ENCODE results near the gene METTL15.

Gene METTL15

DNA sequence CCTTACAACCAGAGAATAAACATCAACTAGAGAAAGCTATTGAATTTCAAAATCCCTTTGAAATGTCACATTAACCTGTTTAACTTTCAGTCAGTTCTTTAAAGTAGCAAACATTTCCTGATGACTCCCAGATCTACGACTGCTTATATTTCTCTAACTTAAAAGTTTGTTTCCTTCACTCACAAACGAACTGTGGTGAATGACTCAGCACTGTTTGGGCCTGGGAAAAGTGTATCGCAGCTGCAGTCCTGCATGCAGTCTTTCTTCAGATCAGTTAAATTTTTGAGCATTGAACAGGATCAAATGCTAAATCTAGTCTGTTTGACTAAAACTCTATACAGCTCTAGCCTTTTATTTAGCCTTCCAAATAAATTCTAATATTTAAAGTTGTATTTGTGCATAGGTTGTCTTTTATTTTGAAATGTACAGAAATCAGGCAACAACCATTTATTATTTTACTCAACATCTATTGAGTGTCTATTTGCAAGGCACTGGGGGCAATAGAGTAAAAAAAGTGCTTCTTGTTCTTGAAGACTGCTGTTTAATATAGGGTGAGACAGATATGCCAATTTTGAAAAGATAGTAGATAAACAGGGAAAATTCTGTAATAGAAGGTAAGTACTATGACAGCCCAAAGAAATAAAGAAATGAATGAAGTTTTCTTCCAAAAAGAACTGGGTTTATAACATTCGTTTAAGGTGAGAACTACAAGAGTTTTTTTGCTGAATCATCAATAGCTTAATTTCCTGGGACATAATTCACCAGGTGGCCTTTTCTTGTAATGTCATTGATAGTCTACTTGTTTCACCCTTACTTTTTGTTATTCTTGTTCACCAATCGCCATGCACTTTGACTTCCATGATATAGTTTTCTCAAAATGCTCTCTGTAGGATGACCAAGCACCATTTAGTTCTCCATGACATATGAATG is 235.4 kb downstream of the METTL15 start:
- TF ChIP-seq, protein P1, sequence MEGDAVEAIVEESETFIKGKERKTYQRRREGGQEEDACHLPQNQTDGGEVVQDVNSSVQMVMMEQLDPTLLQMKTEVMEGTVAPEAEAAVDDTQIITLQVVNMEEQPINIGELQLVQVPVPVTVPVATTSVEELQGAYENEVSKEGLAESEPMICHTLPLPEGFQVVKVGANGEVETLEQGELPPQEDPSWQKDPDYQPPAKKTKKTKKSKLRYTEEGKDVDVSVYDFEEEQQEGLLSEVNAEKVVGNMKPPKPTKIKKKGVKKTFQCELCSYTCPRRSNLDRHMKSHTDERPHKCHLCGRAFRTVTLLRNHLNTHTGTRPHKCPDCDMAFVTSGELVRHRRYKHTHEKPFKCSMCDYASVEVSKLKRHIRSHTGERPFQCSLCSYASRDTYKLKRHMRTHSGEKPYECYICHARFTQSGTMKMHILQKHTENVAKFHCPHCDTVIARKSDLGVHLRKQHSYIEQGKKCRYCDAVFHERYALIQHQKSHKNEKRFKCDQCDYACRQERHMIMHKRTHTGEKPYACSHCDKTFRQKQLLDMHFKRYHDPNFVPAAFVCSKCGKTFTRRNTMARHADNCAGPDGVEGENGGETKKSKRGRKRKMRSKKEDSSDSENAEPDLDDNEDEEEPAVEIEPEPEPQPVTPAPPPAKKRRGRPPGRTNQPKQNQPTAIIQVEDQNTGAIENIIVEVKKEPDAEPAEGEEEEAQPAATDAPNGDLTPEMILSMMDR (IDR thresholded peaks at IDR 0.05; ENCODE audit: low read depth, low read length) = no peak
- TF ChIP-seq POLR2A (IDR thresholded peaks at IDR 0.05; ENCODE audit: extremely low read depth, insufficient read length) = no peak
- TF ChIP-seq, protein P2, sequence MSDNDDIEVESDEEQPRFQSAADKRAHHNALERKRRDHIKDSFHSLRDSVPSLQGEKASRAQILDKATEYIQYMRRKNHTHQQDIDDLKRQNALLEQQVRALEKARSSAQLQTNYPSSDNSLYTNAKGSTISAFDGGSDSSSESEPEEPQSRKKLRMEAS (IDR thresholded peaks at IDR 0.05; ENCODE audit: low read depth, low read length) = no peak
- TF ChIP-seq MYC (IDR thresholded peaks at IDR 0.05; ENCODE audit: low read depth, low read length) = no peak
- DNase-seq (ENCODE audit: low read depth) = peak; percentile 74
- no peak overlapping the region for H3K4me3 ChIP-seq (ENCODE audit: low read depth, low read length)

DNA sequence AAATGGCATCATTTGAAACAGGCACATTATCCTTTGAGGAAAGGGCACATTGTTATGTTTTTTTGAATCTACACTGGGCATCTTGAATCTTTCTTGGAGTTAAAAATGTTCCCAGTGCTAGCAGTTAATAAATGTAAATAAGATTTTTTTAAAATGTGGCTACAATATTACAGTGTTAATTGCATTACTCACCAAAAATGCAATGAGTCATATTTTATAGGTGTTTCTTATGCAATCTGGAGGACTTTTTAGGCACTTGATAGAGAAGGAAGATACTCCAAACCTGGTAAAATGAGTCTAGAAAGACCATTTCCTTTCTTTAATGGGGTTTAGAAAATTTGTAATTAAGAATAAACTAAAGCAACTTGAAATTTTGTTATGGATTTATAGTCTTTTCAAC is 238.0 kb downstream of the METTL15 start:
- no peak overlapping the region for H3K4me3 ChIP-seq (ENCODE audit: low read depth, low read length)
- TF ChIP-seq, protein P1 (IDR thresholded peaks at IDR 0.05; ENCODE audit: low read depth, low read length) = no peak
- no peak for TF ChIP-seq POLR2A (IDR thresholded peaks at IDR 0.05; ENCODE audit: extremely low read depth, insufficient read length)
- no peak for TF ChIP-seq MYC (IDR thresholded peaks at IDR 0.05; ENCODE audit: low read depth, low read length)
- TF ChIP-seq, protein P2 (IDR thresholded peaks at IDR 0.05; ENCODE audit: low read depth, low read length) = no peak
- DNase-seq (ENCODE audit: low read depth) = peak; percentile 3

DNA sequence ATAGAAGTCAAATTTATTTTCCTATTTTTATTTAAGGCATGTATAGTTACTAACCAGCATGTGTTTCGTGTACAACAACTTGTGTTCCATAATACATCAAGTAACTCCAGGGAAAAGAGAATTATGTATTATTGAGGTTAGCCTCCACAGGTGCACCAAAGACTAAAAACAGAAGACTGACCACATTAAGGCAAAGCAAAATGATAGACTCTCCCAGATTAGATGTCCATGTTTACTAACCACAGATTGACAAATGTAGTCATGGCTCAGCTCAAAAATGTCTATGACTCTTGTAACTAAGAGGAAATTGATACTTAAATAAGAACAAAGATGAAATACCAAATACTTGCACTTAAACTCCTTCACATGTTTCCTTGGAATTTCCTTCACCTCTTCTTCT is 238.5 kb downstream of the METTL15 start:
- TF ChIP-seq, protein P2 (IDR thresholded peaks at IDR 0.05; ENCODE audit: low read depth, low read length) = no peak
- TF ChIP-seq POLR2A (IDR thresholded peaks at IDR 0.05; ENCODE audit: extremely low read depth, insufficient read length) = no peak
- TF ChIP-seq, protein P1 (IDR thresholded peaks at IDR 0.05; ENCODE audit: low read depth, low read length) = no peak
- no peak for TF ChIP-seq MYC (IDR thresholded peaks at IDR 0.05; ENCODE audit: low read depth, low read length)
- no peak overlapping the region for H3K4me3 ChIP-seq (ENCODE audit: low read depth, low read length)
- no peak for DNase-seq (ENCODE audit: low read depth)

DNA sequence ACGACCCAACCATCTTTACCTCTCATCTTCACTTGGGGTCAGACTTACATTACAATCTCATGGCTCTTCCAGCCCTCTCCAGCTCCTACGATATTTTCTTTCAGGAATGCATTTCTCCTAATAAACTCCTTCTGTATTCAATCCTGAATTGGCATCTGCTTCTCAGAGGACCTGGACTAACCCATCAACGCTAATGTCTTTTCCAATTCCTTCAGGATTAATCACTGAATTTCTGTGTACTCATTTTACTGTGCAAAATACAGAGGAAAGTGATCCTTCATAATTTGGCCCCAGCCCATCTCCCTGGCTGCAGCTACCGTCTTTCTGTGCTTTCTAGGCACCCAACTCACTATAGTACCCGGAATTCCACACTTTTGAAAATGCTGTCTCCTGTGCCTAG is 239.2 kb downstream of the METTL15 start:
- no peak for DNase-seq (ENCODE audit: low read depth)
- no peak overlapping the region for H3K4me3 ChIP-seq (ENCODE audit: low read depth, low read length)
- TF ChIP-seq, protein P2 (IDR thresholded peaks at IDR 0.05; ENCODE audit: low read depth, low read length) = no peak
- TF ChIP-seq MYC (IDR thresholded peaks at IDR 0.05; ENCODE audit: low read depth, low read length) (no peak), POLR2A (IDR thresholded peaks at IDR 0.05; ENCODE audit: extremely low read depth, insufficient read length) (no peak)
- TF ChIP-seq, protein P1 (IDR thresholded peaks at IDR 0.05; ENCODE audit: low read depth, low read length) = no peak

DNA sequence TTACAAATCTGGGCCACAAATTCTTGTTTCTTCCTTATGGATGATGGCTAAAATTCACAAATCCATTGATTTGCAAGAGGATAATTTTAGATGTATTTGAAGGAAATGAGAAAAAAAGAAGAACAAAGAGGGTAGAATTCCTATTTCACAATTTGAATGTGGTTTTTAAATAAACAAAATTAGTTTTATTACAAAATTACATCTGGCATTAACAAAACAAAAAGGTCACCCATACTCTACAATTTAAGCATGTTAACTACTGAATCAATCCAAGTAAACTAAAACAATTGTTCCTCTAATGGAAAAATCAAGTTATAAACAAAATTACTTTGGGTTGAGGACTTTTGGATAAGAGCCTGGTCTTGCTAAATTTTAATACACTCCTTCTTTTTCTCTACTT is 242.0 kb downstream of the METTL15 start:
- no peak overlapping the region for H3K4me3 ChIP-seq (ENCODE audit: low read depth, low read length)
- DNase-seq (ENCODE audit: low read depth) = no peak
- TF ChIP-seq POLR2A (IDR thresholded peaks at IDR 0.05; ENCODE audit: extremely low read depth, insufficient read length) = no peak
- TF ChIP-seq, protein P2 (IDR thresholded peaks at IDR 0.05; ENCODE audit: low read depth, low read length) = no peak
- TF ChIP-seq MYC (IDR thresholded peaks at IDR 0.05; ENCODE audit: low read depth, low read length) = no peak
- TF ChIP-seq, protein P1 (IDR thresholded peaks at IDR 0.05; ENCODE audit: low read depth, low read length) = no peak
